Measurements from ENCODE around the gene RNLS.

Gene RNLS

DNA sequence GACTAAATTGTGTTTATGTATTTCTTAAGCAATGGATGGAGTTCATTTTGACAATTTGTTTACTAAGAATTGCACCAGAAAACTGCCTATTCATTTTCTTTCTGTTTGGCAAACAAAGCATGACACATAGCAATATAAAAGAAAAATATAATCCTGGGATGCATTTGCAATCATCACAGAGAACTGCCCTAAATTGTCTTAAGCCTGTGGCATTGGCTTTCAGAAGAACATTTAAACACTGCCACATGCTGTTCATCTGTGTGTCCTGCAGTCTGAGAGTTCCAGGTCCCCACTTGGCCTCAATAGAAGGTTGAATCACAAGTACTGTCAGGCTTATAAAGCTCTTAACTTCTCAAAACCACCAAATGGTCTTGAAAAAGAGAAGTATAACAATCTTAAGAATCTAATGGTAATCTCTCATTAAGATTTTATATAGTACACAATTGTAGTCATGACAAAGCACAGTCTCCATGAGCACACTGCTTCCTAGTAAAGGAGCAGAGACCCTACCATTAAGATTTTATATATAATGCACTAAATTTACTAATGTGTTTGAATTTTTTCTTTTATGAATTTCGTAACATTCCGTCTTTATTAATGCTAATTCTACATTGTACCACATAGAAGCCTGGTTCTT, 29.9 kb downstream of the RNLS start:
- no peak for DNase-seq (ENCODE audit: low read depth in 2 of 2)

DNA sequence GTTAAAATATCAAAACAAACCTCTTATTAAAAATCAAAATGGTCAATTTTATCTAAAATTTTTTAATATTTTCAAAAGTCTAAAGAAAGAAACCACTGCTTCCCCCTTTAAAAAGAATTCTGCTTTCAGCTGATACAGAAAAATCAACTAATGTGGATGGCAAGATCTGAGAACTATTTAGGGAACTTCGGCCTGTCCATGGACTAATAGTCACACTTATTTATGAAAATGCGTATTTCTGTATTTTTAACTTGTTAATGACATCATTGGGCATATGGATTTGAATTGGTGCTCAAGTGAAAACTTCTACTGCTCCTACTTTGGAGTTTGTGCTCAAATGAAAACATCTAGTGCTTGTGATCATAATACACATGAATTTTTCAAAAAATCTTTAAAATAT, 31.9 kb downstream of the RNLS start:
- no peak for DNase-seq (ENCODE audit: low read depth in 2 of 2)

DNA sequence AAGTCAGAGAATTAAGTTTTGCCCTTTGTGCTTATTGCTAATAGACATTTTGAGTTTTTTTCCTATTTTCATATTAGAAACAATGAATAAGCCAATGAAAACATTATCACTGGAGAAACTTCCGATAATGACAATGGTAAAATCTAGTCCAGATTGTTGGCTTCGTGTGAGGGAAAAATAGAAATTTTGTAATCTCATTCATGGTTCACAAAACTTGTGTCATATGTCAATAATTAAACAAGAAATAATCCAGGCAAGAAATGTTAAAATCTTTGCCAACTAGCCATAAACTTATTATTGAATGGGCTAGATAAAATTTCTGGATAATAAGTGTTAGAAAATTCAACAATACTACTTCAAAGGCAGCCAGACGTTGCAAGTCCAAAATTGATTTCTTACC, 36.6 kb downstream of the RNLS start:
- no peak for DNase-seq (ENCODE audit: low read depth in 2 of 2)

DNA sequence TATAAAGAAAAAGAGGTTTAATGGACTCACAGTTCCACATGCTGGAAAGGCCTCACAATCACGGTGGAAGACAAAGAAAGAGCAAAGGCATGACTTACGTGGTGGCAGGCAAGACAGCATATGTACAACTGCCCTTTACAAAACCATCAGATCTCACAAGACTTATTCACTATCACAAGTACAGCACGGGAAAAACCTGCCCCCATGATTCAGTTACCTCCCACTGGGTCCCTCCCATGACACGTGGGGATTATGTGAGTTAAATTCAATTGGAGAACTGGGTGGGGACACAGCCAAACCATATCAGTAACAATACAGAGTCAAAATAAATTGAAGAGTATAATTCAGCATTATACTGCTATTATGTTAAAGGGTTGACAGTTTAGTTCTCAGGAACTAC, 37.8 kb downstream of the RNLS start:
- no peak for DNase-seq (ENCODE audit: low read depth in 2 of 2)

DNA sequence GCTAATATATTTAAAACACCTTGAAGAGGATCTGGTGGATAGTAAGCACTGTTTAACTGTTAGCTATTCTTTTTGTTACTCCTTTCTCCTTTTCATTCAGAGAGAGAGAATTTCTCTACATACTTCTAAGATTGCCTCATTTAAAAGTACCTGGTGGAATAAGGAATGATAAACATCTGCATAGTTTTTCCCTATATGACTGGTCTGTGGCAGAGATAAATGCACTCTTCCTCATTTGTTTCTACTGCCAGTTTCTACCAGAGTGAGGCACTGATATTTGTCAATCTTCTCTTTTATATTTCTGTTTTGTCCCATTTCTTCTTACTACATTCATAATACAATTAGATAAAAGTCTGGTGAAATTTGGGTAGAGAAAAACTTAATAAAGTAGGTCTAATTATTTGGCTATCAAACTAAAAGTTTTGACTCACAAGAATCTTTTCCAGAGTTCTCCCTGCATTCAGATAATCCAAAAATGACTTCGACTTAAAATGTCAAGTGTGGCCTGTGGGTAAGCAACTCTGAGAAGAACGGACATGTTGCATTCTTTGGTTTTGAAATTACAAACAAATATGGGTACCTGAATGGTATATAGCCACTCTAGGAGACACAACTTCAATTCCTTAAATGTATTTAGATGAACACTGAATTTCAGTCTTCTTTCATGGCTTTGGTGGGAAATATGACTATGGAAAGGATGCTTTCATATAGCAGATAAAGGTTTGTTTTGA, 38.8 kb downstream of the RNLS start:
- DNase-seq (ENCODE audit: low read depth in 2 of 2) = no peak

DNA sequence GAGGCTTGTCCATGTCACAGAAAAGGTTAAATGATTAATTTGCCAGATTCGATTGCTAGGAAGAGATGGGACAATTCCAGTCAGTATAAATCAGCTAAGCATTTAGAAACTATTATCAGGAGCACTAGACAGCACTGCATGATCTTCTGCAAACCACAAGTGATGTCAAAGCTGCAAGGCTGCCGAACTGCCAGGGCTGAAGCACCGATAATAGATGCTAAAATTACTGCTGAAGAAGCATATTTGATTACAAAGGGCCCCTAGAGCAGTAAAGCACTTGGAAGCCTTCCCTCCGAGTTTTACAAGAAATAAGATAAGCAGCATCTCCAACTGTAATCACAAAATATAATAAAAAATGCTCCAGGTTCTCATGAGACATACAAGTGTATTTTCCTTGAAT, 40.6 kb downstream of the RNLS start:
- DNase-seq (ENCODE audit: low read depth in 2 of 2) = no peak

DNA sequence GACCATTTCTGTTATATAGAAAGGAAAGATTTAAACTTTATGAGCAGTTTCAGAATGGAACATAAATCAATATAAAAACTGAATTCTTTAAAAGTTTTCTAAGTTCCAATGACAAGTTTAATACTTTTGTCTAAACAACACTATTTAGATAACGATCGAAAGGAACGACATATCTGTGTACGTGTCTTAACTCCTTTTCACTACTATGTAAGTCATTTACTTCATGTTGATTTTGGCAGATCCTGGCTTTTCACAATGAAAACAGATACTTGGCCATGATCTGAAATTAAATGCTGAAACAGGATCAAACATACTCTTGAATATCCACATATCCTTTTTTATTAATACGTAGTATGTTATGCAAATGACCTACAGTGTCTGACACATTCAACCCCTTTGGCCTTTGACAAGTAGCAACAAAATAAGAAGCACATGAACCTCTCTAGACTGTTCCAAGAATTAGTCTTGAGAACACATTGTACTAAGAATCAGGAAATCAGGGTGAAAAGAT, 41.9 kb downstream of the RNLS start:
- no peak for DNase-seq (ENCODE audit: low read depth in 2 of 2)

DNA sequence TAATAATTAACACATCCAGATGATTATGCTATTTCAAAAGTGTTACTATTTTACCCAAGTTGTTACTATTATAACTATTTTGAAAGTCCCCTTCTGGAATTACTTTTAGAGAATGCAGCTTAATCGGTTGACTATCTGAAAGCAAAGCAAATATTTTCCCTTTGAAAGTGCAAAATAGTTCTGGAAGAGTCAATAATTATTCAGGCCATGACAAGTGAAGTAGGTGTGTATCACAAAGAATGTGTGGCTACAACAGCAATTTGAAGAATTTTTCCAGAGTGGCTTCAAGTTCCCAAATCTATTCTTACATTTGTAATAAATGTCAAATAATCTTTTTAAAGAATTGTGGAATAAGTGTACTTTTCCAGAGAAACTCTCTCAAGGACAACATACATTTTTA, 42.8 kb downstream of the RNLS start:
- no peak for DNase-seq (ENCODE audit: low read depth in 2 of 2)

- DNase-seq (ENCODE audit: low read depth in 2 of 2) = no peak
These were observed 45.1 kb downstream of the RNLS start for GRCh38 chr10:88538048-88538447.

GRCh38 chr10:88537322-88537721, 45.8 kb downstream of the RNLS start:
- DNase-seq (ENCODE audit: low read depth in 2 of 2) = no peak

GRCh38 chr10:88536437-88536836, 46.7 kb downstream of the RNLS start:
- DNase-seq (ENCODE audit: low read depth in 2 of 2) = no peak

GRCh38 chr10:88534072-88534665, 48.9 kb downstream of the RNLS start:
- DNase-seq (ENCODE audit: low read depth in 2 of 2) = no peak

- no peak for DNase-seq (ENCODE audit: low read depth in 2 of 2)
These were observed 51.6 kb downstream of the RNLS start for GRCh38 chr10:88531392-88532052.

DNA sequence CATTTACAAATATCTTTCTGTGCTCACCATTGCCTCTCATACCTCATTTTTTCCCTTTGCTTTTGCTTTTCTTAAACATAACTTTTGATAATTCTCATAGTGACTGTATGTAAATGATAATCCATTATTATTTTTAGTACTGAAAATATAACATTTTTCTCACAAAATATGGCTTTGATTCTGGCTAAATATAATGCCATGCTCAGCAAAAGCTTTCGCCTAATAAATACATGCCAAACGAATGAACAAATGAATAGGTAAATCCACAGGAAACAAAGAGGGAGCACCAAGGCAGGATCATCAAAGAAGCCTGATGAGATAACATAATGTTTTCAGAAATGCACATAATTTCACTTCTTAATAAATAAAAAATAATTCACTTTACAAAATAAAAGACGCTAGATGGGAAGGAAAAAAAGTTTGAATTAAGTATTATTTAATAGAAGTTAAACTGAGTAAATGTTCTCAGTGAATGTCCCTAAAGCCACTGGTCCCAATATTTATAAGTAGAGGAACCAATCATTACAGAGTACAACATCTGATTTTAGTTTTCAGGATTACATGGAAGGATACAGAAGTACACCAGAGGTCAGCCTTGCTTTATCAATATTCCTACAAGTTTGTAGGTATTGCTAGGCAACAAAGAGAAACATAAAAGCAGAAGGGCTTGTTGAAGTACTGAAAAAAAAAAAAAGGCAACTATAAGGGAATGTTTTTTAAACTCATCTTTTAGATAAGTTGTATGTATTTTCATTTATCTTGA, 52.3 kb downstream of the RNLS start:
- no peak for DNase-seq (ENCODE audit: low read depth in 2 of 2)

GRCh38 chr10:88530093-88530492, 53.0 kb downstream of the RNLS start:
- no peak for DNase-seq (ENCODE audit: low read depth in 2 of 2)

DNA sequence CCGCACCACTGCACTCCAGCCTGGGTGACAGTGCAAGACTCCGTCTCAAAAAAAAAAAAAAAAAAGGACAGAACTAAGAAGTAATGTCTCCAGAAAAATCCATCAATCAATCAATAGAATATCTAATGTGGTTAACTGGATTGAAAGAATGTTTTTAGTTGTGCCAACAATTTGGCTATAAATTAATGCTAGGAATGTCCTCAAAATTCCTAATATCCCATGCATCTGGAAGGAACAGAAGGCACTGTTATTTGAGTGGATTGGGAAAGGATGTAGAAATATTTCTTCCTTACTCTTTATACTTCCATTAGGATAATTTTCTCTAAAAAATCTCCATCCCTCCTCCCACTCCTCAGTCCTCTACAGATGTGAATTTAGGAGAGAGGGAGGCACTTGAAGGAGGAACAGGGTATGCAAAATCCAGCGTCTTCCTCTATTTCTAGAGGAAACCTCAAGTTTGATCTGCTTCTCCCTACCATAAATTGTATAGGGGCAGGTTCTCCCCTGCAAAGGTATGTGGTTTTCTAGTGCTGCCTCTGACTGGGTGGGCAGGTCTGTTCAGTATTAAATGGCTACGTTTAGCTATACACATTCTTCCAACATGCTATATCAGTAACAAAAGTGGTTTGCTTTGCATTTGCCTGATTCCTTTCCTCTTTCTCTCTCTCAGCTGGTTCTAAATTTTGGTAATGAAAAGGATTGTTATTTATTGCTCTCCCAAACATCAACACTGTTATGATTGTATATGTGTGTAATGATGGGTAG, 54.1 kb downstream of the RNLS start:
- DNase-seq (ENCODE audit: low read depth in 2 of 2) = no peak

DNA sequence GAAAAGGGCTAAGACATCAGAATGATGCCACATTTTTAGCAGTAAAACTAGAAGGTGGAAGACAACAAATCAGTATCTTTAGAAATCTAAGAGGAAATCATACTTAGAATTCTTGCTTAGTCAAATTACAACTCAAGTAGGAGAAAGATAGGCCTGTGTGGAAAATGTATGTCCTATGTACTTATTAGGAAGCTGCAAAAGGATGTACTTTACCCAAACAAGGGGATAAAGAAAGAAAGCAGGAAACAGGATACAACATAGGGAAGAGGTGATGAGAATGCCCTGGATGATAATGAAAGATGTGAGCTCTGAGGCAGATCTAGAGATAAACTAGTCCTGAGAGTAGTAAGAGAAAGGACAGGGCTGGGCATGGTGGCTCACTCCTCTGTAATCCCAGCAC, 54.9 kb downstream of the RNLS start:
- DNase-seq (ENCODE audit: low read depth in 2 of 2) = no peak

DNA sequence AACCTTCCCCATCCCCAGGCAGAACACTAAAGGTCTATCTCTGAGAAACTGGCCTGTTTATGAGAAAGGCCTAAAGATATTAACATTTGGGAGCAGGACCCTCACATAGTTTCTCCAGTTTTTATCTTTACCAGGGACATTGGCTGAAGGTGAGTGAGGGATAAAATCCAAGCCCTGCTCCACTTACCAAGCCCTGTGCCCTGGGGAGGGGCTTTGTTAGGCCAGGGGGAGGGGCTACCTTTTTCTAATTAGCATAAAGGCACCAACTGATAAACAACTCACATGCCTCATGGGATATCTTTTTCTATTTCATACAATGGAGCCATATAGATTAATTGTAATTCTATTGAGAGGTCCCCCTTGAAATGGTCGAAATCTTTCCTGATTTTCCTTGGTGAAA, 55.9 kb downstream of the RNLS start:
- DNase-seq (ENCODE audit: low read depth in 2 of 2) = no peak

- no peak for DNase-seq (ENCODE audit: low read depth in 2 of 2)
These were observed 56.5 kb downstream of the RNLS start for GRCh38 chr10:88526501-88527105.

GRCh38 chr10:88525371-88526069, 57.6 kb downstream of the RNLS start:
- no peak for DNase-seq (ENCODE audit: low read depth in 2 of 2)
